ENCODE data around the gene BLACAT1.

GRCh38 chr1:205494115-205494514, 38.3 kb upstream of the BLACAT1 start:
- TF ChIP-seq CTCF (IDR thresholded peaks at IDR 0.05; ENCODE audit: low read length), result no peak
- no peak for TF ChIP-seq EZH2 (optimal IDR thresholded peaks at IDR 0.05; ENCODE audit: low read depth, low read length)
- no peak for TF ChIP-seq EZH2phosphoT487 (IDR thresholded peaks at IDR 0.05; ENCODE audit: low read length)
